ENCODE results near the gene S100A3.
A peak's percentile ranks its signal among the peaks of the same experiment; 100 is the strongest.

GRCh38 chr1:153513023-153513422, 36.0 kb downstream of the S100A3 start:
- TF ChIP-seq CTCF (optimal IDR thresholded peaks at IDR 0.05 in 1 of 3, IDR thresholded peaks at IDR 0.05 in 1 of 3, conservative IDR thresholded peaks at IDR 0.05 in 1 of 3; ENCODE audit: extremely low read depth in 1 of 3, insufficient read depth in 2 of 3, low read length in 3 of 3) (peak in 1 of 3 experiments; percentile 54), EZH2 (IDR thresholded peaks at IDR 0.05; ENCODE audit: low read length) (no peak)
